LNCAP (cell line): Measurements from ENCODE around the gene PRDM16.

ENCODE experiments used
- CTCF ChIP-seq: fragments of 450-650 bp; IDR thresholded peaks from 2 replicates; pipeline ENCODE4 v1.5.1; 2017; ENCODE audit warnings: mild to moderate bottlenecking

The PRDM16 gene

GRCh38 chr1:3116560-3116959 is 47.6 kb downstream of the PRDM16 start:
- TF ChIP-seq CTCF: no peak

GRCh38 chr1:3117879-3118278 is 48.9 kb downstream of the PRDM16 start:
- TF ChIP-seq CTCF: no peak

GRCh38 chr1:3119061-3119460 is 50.1 kb downstream of the PRDM16 start:
- no peak for TF ChIP-seq CTCF

GRCh38 chr1:3119725-3120124 is 50.7 kb downstream of the PRDM16 start:
- TF ChIP-seq CTCF: no peak

- TF ChIP-seq CTCF: no peak
Measured at GRCh38 chr1:3120140-3120539, 51.1 kb downstream of the PRDM16 start.

- no peak for TF ChIP-seq CTCF
Measured at GRCh38 chr1:3120994-3121393, 52.0 kb downstream of the PRDM16 start.

GRCh38 chr1:3121401-3122210 is 52.6 kb downstream of the PRDM16 start:
- no peak for TF ChIP-seq CTCF

GRCh38 chr1:3122311-3122710 is 53.3 kb downstream of the PRDM16 start:
- TF ChIP-seq CTCF: no peak
